ENCODE data around the gene PRKAG2. TPM values are rescaled to one million over a fixed set of nuclear protein-coding genes. Genes with fewer than 3 reads are reported as not detected.

Gene PRKAG2
- polyA plus RNA-seq, 1 of the 3 experiments (the other 2 are of a cell fraction) = 51.6 TPM

- H3K27ac ChIP-seq (ENCODE audit: low read depth in 2 of 2, low read length in 1 of 2) = no peak overlapping the region
- H3K4me1 ChIP-seq (ENCODE audit: control insufficient read depth in 1 of 2, insufficient read depth in 2 of 2, low read depth in 1 of 2, low read length in 1 of 2) = peaks cover 0 to 7% of the 10 kb centered on the region in 2 experiments; a peak in 1 of 4 replicates
- ChIA-PET POLR2A (no interaction called here), CTCF (interaction anchor here (0.8 to 17.6 kb wide), 24 partner anchors 20 to 417 kb away, joined by 3 to 333 read pairs (median 7); partner anchors contain the start of gene PRKAG2)
- DNase-seq = no peak
- no peak overlapping the region for H3K9ac ChIP-seq
- H3K36me3 ChIP-seq (replicated peaks in 1 of 2; ENCODE audit: control insufficient read depth in 1 of 2, insufficient read depth in 2 of 2, low read length in 1 of 2) = no peaks in the 10 kb centered on the region
- TF ChIP-seq FOXJ3 (CRISPR knock-in tag; IDR thresholded peaks at IDR 0.05) = no peak
- no peak for TF ChIP-seq RXRA (IDR thresholded peaks at IDR 0.05; ENCODE audit: borderline replicate concordance, low read depth)
- no peak for TF ChIP-seq GATA2 (CRISPR knock-in tag; IDR thresholded peaks at IDR 0.05)
- TF ChIP-seq EZH2phosphoT487 (IDR thresholded peaks at IDR 0.05; ENCODE audit: borderline replicate concordance, low read depth) = no peak
- no peak for TF ChIP-seq SMC3 (IDR thresholded peaks at IDR 0.05; ENCODE audit: low read depth, low read length)
- no peak for TF ChIP-seq FOSL2 (IDR thresholded peaks at IDR 0.05; ENCODE audit: borderline replicate concordance, low read depth)
- TF ChIP-seq RAD21 (IDR thresholded peaks at IDR 0.05; ENCODE audit: low read length) = no peak
- no peak for TF ChIP-seq RCOR1 (IDR thresholded peaks at IDR 0.05; ENCODE audit: low read length)
- no peak for TF ChIP-seq MAX (IDR thresholded peaks at IDR 0.05; ENCODE audit: low read depth)
- TF ChIP-seq NRF1 (IDR thresholded peaks at IDR 0.05; ENCODE audit: low read depth, low read length) = no peak
- no peak for TF ChIP-seq CHD2 (IDR thresholded peaks at IDR 0.05; ENCODE audit: low read length, partially characterized antibody)
- no peak for TF ChIP-seq CTCF (IDR thresholded peaks at IDR 0.05)
- TF ChIP-seq YY1 (IDR thresholded peaks at IDR 0.05; ENCODE audit: low read depth) = no peak
- no peak for TF ChIP-seq IRF3 (IDR thresholded peaks at IDR 0.05; ENCODE audit: low read depth, low read length)
- TF ChIP-seq EP300 (IDR thresholded peaks at IDR 0.05; ENCODE audit: borderline replicate concordance in 1 of 2, low read depth in 1 of 2, low read length in 1 of 2) = no peak
- H3K27me3 ChIP-seq (ENCODE audit: insufficient read depth) = peaks cover 11% of the 10 kb centered on the region; the same call in 1 of the 2 replicates
- H2AFZ ChIP-seq (ENCODE audit: low read depth) = no peak overlapping the region
- H3K4me2 ChIP-seq = no peak overlapping the region
- no peaks in the 10 kb centered on the region for H3K9me3 ChIP-seq
- 92% methylated on average over 18 of the region's 18 CpGs for WGBS (ENCODE audit: low lambda C conversion rate)
- no peaks in the 10 kb centered on the region for H3K79me2 ChIP-seq (ENCODE audit: insufficient read depth)
- no peaks in the 10 kb centered on the region for H3F3A ChIP-seq (replicated peaks; ENCODE audit: insufficient read depth)
- H3K9me2 ChIP-seq = no peaks in the 10 kb centered on the region
- no peaks in the 10 kb centered on the region for H4K20me1 ChIP-seq (ENCODE audit: insufficient read depth)
- no peak overlapping the region for H3K4me3 ChIP-seq (ENCODE audit: low read depth in 2 of 2, low read length in 1 of 2)
Observed at GRCh38 chr7:151783958-151784575, 92.8 kb downstream of the PRKAG2 start.
